ENCODE data around the gene HAUS6.
"Not testable (repeated sequence)": the region's sequence is repeated elsewhere in the genome, so short reads cannot be mapped to it uniquely, and the experiment has no call there.

The HAUS6 gene

GRCh38 chr9:19102631-19103345, at the start of gene HAUS6:
Gene HAUS6, minus strand, starts transcription at chr9:19102904. Its CDS starts 253 bp downstream, at chr9:19102651.
- TF ChIP-seq POLR2A (IDR thresholded peaks at IDR 0.05; ENCODE audit: low read depth, low read length): no peak; the same call in 1 of the 2 replicates
- FAIRE-seq (peak; percentile 99), DNase-seq (ENCODE audit: insufficient read length, low spot score) (peak; percentile 79)

- not testable (repeated sequence) for DNase-seq (ENCODE audit: insufficient read length, low spot score); FAIRE-seq
Observed at GRCh38 chr9:19152160-19152498, 49.4 kb upstream of the HAUS6 start.

GRCh38 chr9:19151425-19152159, 48.9 kb upstream of the HAUS6 start:
- DNase-seq (ENCODE audit: insufficient read length, low spot score) (no peak), FAIRE-seq (no peak)
- no peak for TF ChIP-seq POLR2A (IDR thresholded peaks at IDR 0.05; ENCODE audit: low read depth, low read length)

GRCh38 chr9:19149230-19149629, 46.5 kb upstream of the HAUS6 start:
- TF ChIP-seq POLR2A (IDR thresholded peaks at IDR 0.05; ENCODE audit: low read depth, low read length): no peak
- FAIRE-seq (no peak), DNase-seq (ENCODE audit: insufficient read length, low spot score) (no peak)

GRCh38 chr9:19148187-19148586, 45.5 kb upstream of the HAUS6 start:
- no peak for TF ChIP-seq POLR2A (IDR thresholded peaks at IDR 0.05; ENCODE audit: low read depth, low read length)
- no peak for DNase-seq (ENCODE audit: insufficient read length, low spot score)
- FAIRE-seq: no peak

GRCh38 chr9:19146441-19147024, 43.8 kb upstream of the HAUS6 start:
- no peak for TF ChIP-seq POLR2A (IDR thresholded peaks at IDR 0.05; ENCODE audit: low read depth, low read length)
- FAIRE-seq: no peak
- DNase-seq (ENCODE audit: insufficient read length, low spot score): no peak

GRCh38 chr9:19145881-19146280, 43.2 kb upstream of the HAUS6 start:
- FAIRE-seq: no peak
- no peak for DNase-seq (ENCODE audit: insufficient read length, low spot score)
- no peak for TF ChIP-seq POLR2A (IDR thresholded peaks at IDR 0.05; ENCODE audit: low read depth, low read length)

- no peak for DNase-seq (ENCODE audit: insufficient read length, low spot score)
- FAIRE-seq: no peak
- TF ChIP-seq POLR2A (IDR thresholded peaks at IDR 0.05; ENCODE audit: low read depth, low read length): no peak
Observed at GRCh38 chr9:19140259-19140658, 37.6 kb upstream of the HAUS6 start.

GRCh38 chr9:19138084-19138483, 35.4 kb upstream of the HAUS6 start:
- DNase-seq (ENCODE audit: insufficient read length, low spot score): no peak
- no peak for FAIRE-seq
- TF ChIP-seq POLR2A (IDR thresholded peaks at IDR 0.05; ENCODE audit: low read depth, low read length): no peak

- no peak for TF ChIP-seq POLR2A (IDR thresholded peaks at IDR 0.05; ENCODE audit: low read depth, low read length)
- no peak for DNase-seq (ENCODE audit: insufficient read length, low spot score)
- peak; percentile 90 for FAIRE-seq
Observed at GRCh38 chr9:19137282-19137681, 34.6 kb upstream of the HAUS6 start.

- no peak for TF ChIP-seq POLR2A (IDR thresholded peaks at IDR 0.05; ENCODE audit: low read depth, low read length)
- FAIRE-seq (no peak), DNase-seq (ENCODE audit: insufficient read length, low spot score) (no peak)
Observed at GRCh38 chr9:19136129-19136528, 33.4 kb upstream of the HAUS6 start.

- peak; percentile 45 for FAIRE-seq
Observed at GRCh38 chr9:19133549-19134345, 31.0 kb upstream of the HAUS6 start.

GRCh38 chr9:19130436-19130835, 27.7 kb upstream of the HAUS6 start:
- no peak for TF ChIP-seq POLR2A (IDR thresholded peaks at IDR 0.05; ENCODE audit: low read depth, low read length)
- DNase-seq (ENCODE audit: insufficient read length, low spot score) (no peak), FAIRE-seq (peak; percentile 94)

More at GRCh38 chr9:19133549-19134345, 31.0 kb upstream of the HAUS6 start:
- no peak for TF ChIP-seq POLR2A (IDR thresholded peaks at IDR 0.05; ENCODE audit: low read depth, low read length)
- no peak for DNase-seq (ENCODE audit: insufficient read length, low spot score)

Measured in H54 (cell line).